Fibroblast of skin of left biceps (primary cell): ENCODE results near the gene SIRT6.
"Not testable (repeated sequence)": the region's sequence is repeated elsewhere in the genome, so short reads cannot be mapped to it uniquely, and the experiment has no call there.

Experiments used
- DNase-seq, 2 experiments: peaks; one replicate each; pipeline ENCODE4 v3.0.0-alpha.2; 2013; ENCODE audit warnings: low read depth in 2 of 2

Gene SIRT6

DNA sequence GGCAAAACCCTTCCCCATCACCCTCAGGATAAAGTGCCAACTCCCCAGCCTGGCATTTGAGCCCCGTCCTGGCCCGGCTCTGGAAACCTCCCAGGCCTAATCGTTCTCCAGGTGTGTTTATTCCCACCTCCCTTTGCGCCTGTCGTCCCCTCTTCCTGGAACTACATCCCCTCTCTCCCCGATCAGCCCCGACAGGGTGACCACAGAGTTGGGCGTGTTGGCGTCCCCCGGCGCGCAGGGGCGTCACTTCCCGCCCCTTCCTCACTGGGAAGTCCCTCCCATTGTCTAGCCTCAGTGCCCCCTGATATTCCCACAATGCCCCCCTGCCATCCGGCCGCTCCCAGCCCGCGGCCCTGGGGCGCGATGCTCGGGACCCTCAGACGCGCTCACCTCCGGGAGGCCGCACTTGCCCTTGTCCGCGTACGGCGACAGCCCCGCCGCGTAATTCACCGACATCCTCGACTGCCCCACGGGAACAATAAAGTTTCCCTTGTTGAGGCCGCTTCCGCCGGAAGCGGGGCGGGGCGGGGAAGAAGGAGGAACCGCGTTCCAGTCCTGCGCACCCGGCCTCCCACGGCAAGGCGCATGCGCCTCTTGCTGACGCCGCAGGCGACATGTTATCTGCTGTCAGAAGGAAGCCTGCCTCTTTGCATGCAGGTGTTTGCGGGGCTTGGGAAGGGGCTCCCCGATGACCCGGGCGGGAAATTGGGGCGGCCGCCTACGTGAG is at the start of gene SIRT6, which contains the start of gene ANKRD24:
SIRT6 (minus strand) TSS at position 480 of the 727 bp plus-strand sequence; CDS start at position 456, 24 bp downstream.
ANKRD24 (plus strand) TSS at position 606 of the 727 bp plus-strand sequence. CDS start 3,737 bp downstream, outside the sequence.
- DNase-seq: peak; percentile 81 to 85

DNA sequence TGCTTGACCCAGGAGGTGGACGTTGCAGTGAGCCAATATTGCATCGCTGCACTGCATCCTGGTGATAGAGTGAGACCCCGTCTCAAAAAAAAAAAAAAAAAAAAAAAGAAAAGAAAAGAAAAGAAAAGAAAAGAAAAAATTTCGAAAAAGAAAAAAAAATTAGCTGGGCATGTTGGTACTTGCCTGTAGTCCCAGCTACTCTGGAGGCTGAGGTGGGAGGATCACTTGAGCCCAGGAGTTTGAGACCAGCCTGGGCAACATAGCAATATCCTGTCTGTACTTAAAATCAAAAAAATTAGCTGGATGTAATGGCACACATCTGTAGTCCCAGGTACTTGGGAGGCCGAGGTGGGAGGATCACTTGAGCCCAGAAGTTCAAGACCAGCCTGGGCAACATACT is 49.8 kb upstream of the SIRT6 start:
- not testable (repeated sequence) for DNase-seq

DNA sequence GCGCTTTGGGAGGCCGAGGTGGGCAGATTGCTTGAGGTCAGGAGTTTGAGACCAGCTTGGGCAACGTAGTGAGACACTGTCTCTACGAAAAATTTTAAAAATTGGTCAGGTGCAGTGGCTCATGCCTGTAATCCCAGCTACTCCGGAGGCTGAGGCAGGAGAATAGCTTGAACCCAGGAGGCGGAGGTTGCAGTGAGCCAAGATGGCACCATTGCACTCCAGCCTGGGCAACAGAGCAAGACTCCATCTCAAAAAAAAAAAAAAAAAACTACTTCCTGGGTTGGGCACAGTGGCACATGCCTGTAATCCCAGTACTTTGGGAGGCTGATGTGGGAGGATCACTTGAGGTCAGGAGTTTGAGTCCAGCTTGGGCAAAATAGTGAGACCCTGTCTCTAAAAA is 49.2 kb upstream of the SIRT6 start:
- not testable (repeated sequence) for DNase-seq

DNA sequence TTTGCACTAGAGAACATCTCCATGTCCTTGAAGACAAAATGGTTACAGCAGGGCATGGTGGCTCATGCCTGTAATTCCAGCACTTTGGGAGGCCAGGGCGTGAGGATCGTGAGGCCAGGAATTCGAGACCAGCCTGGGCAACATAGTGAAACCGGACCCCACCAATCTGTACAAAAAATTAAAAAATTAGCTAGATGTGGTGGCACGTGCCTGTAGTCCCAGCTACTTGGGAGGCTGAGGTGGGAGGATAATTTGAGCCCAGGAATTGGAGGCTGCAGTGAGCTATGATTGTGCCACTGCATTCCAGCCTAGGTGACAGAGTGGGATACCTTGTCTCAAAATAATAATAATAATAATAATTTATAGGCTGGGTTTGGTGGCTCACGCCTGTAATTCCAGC is 47.9 kb upstream of the SIRT6 start:
- DNase-seq: not testable (repeated sequence)

DNA sequence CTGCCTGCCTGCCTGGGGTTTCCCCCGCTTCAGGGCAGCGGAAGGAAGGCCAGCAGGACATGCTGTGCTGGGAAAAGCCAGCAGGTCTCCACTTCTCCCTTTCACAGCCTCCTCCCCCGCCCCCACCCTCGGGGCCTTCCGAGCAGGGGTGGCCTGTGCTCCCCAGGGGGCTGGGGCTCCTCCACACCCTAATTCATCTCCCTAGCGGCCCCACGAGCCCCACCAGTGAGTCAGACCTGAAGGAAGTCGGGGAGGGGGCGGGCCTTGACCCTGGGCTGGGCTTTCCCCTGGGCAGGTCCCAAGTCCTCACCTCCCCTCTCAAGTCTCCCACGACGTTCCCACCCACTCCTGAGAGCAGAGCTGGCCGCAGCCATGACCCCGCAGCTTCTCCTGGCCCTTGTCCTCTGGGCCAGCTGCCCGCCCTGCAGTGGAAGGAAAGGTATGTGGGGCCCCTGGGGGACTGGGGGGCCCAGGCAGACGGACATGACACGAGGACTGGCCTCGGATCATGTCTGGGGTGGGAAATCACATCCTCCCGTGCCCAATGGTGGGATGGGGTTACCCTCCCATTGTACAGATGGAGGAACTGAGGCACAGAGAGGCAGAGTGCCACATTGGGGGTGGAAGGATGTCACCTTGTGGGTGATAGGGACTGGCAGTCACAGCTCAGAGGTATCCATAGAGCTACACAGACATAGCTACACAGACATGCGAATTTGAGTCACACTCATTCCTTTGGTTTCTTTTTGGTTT is 47.0 kb upstream of the SIRT6 start, which contains the start of gene EBI3:
EBI3 (plus strand) TSS at position 345 of the 753 bp plus-strand sequence; CDS start at position 373, 28 bp downstream.
- no peak for DNase-seq

DNA sequence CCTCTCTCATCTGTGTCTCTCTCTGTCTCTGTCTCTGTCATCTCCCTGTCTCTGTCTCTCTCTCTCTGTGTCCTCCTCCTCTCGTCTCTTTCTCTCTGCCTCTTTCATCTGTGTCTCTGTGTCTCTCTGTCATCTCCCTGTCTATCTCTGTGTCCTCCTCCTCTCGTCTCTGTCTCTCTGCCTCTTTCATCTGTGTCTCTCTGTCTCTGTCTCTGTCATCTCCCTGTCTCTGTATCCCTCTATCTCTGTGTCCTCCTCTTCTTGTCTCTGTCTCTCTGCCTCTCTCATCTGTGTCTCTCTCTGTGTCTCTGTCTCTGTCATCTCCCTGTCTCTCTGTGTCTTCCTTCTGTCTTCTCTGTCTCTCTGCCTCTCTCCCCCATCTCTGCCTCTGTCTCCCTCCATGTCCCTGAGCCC is 46.4 kb upstream of the SIRT6 start:
- no peak for DNase-seq

DNA sequence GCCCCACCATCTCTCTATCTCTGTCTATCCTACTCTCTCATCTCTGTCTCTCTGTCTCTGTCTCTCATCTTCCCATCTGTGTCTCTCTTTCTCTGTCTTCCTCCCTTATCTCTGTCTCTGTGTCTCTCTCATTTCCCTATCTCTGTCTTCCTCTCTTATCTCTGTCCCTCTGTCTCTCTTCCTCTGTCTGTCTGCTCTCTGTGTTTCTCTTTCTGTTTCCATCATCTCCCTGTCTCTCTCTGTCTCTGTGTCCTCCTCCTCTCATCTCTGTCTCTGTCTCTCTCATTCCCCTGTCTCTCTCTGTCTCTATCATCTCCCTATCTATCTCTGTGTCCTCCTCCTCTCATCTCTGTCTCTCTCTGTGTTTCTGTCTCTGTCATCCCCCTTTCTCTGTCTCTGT is 45.4 kb upstream of the SIRT6 start:
- no peak for DNase-seq

DNA sequence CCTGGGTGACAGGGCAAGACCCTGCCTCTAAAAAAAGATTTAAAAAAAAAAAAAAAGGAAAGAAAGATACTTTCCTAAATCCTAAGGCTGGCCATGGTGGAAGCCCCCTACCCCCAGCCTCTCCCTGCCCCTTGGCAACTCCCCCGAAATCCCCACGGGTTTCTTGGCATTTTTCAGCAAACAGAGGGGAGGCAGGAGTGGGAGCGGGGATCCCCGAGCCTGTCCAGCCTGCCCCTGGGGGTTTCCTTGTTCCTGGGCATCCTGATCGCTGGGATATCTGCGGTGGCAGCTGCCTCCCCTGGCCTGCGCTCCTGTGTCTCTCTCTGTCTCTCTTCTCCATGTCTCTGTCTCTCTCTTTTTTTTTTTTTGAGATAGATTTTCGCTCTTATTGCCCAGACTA is 43.5 kb upstream of the SIRT6 start:
- DNase-seq: no peak

DNA sequence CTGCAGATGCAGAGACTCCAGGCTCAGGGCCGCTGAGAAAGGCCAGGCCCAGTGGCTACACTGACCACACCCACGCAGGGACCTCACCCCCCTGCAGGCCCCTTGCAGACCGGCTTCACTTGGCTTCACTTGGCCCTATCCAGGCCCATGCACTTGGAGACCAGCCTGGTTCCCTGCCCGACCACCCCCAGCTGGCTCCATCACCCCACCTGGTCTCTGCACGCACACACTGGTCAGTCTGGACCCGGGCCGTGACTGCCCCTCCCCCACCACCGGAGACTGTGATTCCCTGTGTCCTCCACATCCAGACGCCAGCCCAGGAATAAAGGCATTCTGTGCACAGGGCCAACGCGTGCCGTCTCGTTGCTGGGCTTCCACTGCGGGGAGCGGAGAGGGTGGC is 42.1 kb upstream of the SIRT6 start:
- DNase-seq: no peak

DNA sequence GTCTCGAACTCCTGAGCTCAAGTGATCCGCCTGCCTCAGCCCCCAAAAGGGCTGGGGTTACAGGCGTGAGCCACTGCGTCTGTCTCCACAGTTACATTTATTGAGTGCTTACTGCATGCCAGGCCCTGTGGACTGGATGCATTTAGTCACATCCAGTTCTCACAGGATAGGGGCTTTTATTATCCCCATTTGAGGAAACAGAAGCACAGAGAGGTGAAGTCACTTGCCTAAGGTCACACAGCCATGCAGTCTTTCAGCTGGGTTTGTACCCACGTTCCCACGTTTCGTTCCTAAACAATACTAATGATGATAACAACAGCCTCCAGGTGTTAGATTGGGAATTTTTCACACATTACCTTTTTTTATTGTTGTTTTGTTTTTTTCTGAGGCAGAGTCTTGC is 37.8 kb upstream of the SIRT6 start:
- DNase-seq: no peak

DNA sequence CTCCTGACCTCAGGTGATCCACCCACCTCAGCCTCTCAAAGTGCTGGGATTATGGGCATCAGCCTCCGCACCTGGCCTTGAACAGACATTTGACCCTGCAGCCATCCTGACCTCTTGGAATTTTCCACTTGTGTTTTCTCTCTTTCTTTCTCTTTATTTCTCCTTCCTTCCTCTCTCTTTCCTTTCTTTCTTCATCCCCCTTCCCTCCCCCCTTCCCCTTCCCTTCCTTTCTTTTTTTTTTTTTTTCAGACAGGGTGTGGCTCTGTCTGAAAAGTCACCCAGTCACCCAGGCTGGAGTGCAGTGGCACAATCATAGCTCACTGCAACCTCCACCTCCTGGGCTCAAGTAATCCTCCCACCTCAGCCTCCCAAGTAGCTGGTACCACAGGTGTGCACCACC is 36.2 kb upstream of the SIRT6 start:
- DNase-seq: not testable (repeated sequence)

DNA sequence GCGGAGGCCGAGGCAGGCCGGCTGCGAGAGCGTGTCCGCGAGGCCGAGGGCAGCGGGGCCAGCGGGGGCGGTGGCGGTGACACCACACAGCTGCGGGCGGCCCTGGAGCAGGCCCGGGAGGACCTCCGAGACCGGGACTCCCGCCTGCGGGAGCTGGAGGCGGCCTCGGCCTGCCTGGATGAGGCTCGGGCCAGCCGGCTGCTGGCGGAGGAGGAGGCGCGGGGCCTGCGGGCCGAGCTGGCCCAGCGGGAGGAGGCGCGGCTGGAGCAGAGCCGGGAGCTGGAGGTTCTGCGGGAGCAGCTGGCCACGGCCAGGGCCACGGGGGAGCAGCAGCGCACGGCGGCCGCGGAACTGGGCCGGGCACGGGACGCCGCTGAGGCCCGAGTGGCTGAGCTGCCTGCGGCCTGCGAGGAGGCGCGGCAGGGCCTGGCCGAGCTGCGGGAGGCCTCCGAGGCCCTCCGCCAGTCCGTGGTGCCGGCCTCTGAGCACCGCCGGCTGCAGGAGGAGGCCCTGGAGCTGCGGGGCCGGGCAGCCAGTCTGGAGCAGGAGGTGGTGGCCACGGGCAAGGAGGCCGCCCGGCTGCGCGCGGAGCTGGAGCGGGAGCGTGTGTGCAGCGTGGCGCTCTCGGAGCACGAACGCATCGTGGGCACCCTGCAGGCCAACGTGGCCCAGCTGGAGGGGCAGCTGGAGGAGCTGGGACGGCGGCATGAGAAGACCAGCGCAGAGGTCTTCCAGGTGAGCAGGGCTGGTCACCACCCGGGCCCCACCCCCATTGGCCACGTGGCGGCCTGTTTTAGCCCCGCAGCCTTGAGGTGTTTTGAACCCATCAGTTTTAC is 35.3 kb upstream of the SIRT6 start:
- no peak for DNase-seq

DNA sequence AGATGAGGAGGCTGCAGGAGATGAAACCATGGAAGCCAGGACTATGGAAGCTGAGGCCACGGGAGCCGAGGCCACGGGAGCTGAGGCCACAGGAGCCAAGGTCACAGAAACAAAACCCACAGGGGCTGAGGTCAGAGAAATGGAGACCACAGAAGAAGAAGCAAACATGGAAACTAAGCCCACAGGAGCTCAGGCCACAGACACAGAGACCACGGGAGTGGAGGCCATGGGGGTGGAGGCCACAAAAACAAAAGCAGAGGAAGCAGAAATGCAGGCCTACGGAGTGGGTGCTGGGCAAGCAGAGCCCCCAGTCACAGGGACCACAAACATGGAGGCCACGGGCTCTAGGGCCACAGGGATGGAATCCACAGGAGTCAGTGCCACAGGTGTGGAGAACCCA is 34.5 kb upstream of the SIRT6 start:
- DNase-seq: no peak

DNA sequence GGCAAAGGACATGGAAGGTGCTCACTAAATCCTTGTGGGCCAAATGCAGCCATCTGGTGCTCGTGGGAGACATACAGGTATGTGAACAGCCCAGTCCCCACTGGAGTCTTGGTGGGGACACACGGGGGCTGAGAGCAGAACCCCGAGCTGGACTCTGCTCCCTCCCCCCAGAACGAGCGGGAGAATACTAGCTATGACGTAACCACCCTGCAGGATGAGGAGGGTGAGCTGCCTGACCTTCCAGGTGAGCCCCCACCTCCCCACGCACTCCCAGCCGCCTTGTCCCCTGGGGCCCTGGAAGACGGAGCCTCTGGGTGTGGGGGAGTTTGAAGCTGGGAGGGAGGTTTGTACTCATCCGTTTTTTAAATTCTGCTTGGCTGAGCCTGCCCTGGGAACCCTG is 33.4 kb upstream of the SIRT6 start:
- no peak for DNase-seq

DNA sequence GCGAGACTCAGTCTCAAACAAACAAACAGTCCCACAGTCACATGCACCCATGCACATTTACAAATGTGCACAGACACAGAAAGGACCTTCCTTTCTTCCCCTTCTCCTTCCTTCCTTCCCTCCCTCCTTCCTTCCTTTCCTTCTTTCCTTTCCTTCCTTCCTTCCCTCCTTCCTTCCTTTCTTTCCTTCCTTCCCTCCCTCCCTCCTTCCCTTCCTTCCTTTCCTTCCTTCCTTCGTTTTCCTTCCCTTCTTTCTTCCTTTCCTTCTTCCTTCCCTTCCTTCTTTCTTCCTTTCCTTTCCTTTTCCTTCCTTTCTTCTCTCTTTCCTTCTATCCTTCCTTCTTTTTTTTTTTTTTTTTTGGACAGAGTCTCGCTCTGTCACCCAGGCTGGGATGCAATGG is 30.8 kb upstream of the SIRT6 start:
- no peak for DNase-seq

DNA sequence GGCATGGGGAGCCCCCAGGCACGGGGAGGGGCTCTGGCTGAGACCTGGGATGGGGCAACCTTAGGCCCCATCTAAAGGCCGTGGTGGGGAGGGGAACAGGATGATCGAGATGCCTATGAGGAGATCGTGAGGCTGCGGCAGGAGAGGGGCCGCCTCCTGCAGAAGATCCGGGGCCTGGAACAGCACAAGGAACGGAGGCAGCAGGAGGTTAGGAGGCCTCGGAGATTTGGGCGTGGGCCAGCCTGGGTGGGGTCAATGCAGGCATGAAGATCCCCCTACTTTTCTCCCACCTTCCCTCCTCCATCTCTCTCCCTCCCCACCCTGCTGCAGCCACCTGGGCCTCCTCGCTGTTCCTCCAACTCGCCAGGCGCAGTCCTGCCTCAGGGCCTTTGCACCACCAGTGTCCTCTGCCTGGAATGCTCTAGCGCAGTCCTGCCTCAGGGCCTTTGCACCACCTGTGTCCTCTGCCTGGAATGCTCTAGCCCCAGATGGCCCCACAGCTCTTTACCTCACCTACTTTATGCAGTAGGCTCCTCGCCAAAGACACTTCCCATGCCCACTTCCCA is 27.9 kb upstream of the SIRT6 start:
- DNase-seq: no peak

DNA sequence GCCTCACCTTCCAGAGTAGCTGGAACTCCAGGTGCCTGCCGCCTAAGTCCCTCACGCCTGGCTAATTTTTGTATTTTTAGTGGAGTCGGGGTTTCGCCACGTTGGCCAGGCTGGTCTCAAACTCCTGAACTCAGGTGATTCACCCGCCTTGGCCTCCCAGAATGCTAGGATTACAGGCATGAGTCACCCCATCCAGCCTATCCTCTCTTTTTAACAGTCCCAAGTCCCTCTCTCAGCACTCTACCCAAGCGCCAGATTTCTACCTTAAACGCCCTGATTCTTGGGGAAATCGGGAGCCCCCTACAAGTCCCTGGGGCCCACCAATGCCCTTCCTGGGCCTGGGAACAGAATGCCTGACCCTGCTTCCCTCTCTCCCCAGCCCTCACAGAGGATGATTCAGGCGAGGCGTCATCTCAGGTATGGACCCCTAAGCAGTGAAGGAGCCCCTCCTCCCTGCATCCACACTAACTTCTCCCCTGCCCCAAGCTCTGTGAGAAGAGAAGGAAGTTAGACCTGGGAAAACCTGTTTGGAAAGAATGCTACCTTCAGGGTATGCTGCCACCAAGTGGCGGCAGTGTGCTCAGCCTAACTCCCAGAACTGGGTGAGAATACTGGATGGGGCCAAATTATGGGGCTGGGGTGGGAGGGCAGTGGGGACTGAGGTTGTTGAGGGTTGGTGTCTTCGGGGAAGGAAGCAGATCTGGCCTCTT is 26.2 kb upstream of the SIRT6 start:
- DNase-seq: no peak

DNA sequence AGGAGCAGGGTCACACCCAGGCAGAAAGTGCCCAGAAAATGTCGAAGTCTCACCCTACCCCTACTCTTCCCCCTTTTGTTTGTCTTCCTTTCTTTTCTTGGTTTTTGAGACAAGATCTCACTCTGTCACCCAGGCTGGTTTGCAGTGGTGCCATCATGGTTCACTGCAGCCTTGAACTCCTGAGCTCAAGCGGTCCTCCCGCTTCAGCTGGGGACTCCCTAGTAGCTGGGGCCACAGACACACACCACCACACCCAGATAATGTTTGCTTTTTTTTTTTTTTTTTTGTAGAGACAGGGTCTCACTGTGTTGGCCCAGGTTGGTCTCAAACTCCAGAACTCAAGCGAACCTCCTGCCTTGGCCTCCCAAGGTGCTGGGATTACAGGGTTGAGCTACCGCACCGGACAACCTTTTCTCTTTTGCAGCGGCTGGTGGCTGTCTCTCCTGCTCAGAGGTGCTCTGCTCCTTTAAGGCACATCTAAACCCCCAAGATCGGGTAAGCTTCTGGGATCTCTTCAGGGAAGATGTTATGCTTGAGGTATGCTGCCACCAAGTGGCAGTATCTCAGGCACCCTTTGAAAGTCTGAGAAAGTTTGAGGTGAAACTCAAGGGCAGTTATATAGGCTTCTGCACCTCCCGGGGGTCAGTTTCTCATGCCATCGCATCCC is 24.6 kb upstream of the SIRT6 start:
- DNase-seq: no peak

DNA sequence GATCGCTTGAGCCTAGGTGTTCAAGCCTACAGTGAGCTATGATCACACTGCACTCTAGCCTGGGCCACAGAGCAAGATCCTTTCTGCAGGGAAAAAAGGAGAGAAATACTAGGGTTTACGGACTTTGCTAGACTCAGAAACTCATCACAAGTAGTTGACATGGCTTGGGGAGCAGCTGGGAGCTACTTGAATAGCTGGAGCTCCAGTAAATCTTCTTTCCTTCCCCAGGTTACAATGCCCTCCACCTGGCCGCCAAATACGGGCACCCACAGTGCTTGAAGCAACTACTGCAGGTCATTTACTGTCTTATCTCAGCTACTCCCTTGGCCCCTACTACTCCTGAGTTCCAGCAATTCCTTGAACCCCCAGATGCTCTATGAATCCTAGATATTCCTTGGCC is 19.4 kb upstream of the SIRT6 start:
- no peak for DNase-seq

DNA sequence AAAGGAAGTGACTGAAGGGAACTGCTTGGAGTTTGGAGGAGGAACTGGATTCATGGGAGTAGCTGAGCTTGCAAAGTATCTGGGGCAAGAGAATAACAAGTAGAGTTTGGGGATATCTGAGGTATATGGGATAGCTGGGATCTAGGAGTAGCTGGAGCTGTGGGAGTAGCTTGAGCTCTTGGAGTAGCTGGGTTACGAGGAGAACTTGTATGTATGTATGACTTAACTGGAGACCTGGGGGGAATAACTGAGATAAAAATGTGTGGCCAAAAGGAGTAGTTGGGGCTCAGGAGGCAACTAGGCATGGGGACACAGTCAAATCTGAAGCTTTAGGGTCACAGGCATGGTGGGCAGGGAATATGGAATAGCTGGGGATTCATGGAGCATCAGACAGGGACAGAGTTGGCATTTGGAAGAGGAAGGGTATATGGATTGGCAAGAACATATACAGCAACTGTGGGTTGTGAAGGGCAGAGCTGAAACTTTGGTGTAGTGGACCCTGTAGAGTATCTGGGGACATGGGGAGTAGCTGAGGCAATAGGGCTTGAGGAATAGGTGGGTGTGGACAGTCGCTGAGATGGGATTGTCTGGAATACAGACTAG is 18.7 kb upstream of the SIRT6 start:
- DNase-seq: no peak
